ENCODE results near the gene ME3. TPM values are rescaled to one million over a fixed set of nuclear protein-coding genes. Genes with fewer than 3 reads are reported as not detected.
A peak's percentile ranks its signal among the peaks of the same experiment; 100 is the strongest.

Gene ME3
- total RNA-seq, 1 experiment from 2014 or later = 0.30 TPM

DNA sequence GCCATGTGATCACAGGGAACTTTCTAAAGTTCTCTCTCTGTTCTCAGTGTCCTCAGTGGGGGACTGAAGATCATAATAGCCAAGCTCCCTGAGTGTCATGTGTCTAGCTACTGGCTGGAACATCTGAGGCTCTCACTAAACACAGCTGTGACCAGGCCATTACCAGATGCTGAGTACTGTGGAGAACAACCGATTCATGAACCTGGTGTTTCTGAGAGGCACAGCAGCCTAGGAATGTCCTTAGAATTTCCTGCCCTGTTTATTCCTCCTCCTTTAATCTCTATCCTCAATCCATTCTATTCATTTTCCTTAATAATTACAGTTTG lies 93.0 kb downstream of the ME3 start:
- peak overlapping the region; percentile 7 for H2AFZ ChIP-seq (ENCODE audit: low read depth, low read length, poor library complexity, severe bottlenecking)
- BruUV-seq (replicated peaks) = no TSS peak
- H3K9me3 ChIP-seq (ENCODE audit: control insufficient read depth in 1 of 2, insufficient read depth in 1 of 2, low read depth in 1 of 2, low read length in 2 of 2) = no peaks in the 10 kb centered on the region
- ATAC-seq (no peak), DNase-seq (ENCODE audit: low read depth, low spot score) (no peak)
- H3K4me2 ChIP-seq (ENCODE audit: low read length) = no peak overlapping the region
- intact Hi-C loops (cut with micrococcal nuclease) = loop anchor here (5.0 to 10.0 kb wide), 2 partner anchors 55 to 102 kb away; no protein-coding TSS in a partner anchor
- peaks cover 17 to 32% of the 10 kb centered on the region in 2 experiments for H3K4me1 ChIP-seq (ENCODE audit: control insufficient read depth in 1 of 2, insufficient read depth in 2 of 2, low read length in 2 of 2)
- POLR2A ChIA-PET = no interaction called here
- no peaks in the 10 kb centered on the region for H4K20me1 ChIP-seq (ENCODE audit: insufficient read depth)
- no peaks in the 10 kb centered on the region for H3K79me2 ChIP-seq (ENCODE audit: insufficient read depth, low read length)
- H3K4me3 ChIP-seq (replicated peaks in 1 of 2; ENCODE audit: low read depth in 1 of 2, low read length in 2 of 2) = no peak overlapping the region
- no peak for TF ChIP-seq ZNF274 (IDR thresholded peaks at IDR 0.05; ENCODE audit: low read depth, low read length)
- no peak for TF ChIP-seq EZH2phosphoT487 (IDR thresholded peaks at IDR 0.05; ENCODE audit: borderline replicate concordance)
- no peak overlapping the region for H3K9ac ChIP-seq (ENCODE audit: low read length)
- H3K9me2 ChIP-seq (ENCODE audit: insufficient read depth) = no peaks in the 10 kb centered on the region
- no peaks in the 10 kb centered on the region for H3K36me3 ChIP-seq (ENCODE audit: control insufficient read depth in 1 of 2, insufficient read depth in 2 of 2, low read length in 2 of 2)
- CTCF ChIA-PET = interaction anchor here (1.3 to 1.9 kb wide), 3 partner anchors 13 to 126 kb away, joined by 3 to 7 read pairs (median 5); no protein-coding TSS in a partner anchor
- H3K27me3 ChIP-seq (ENCODE audit: insufficient read depth, low read length) = no peaks in the 10 kb centered on the region; the same call in 1 of the 2 replicates
- RAD21 ChIA-PET (ENCODE audit: low non-redundant PET in 1 of 2, low total read pairs in 2 of 2, uncharacterized antibody in 2 of 2, unreplicated experiment in 2 of 2) = no interaction called here
- no peak overlapping the region for H3K27ac ChIP-seq (ENCODE audit: low read depth, low read length)

DNA sequence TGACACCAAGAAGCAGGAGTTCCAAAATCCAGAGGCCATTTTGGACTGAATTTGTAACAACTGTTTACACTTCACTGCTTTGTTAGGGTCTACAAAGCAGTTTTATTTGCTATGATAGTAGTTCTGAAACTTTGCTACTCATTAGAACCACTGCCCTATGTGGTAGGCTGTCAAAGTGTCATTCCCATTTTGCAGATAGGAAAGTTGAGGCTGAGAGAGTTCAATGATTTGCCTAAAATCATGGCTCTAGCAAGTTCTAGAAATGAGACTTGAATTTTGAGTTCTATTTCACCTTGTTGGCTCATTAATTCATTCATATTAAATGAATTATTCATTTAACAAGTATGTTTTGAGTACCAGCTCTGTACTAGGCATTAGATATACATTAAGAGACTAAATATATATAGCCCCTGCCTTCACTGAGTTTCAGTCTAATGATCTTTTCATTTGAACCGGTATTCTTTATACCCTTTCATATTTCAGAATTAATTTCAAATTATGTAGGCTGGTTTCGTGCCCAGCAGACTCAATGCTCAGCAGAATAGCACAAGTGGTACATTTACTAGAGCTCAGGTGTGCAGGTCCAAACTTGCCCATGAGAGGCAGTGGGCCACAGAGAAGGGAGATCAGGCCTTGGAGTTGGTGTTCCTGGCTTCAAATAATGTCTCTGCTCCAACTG lies 93.5 kb downstream of the ME3 start:
- Histone ChIP-seq H3K27me3 (ENCODE audit: insufficient read depth, low read length) (no peaks in the 10 kb centered on the region; the same call in 1 of the 2 replicates), H3K9ac (ENCODE audit: low read length) (no peak overlapping the region), H3K9me2 (ENCODE audit: insufficient read depth) (no peaks in the 10 kb centered on the region), H3K4me1 (ENCODE audit: control insufficient read depth in 1 of 2, insufficient read depth in 2 of 2, low read length in 2 of 2) (peaks cover 17 to 34% of the 10 kb centered on the region in 2 experiments), H3K27ac (ENCODE audit: low read depth, low read length) (peak overlapping the region; percentile 36; the same call in 1 of the 2 replicates), H3K4me2 (ENCODE audit: low read length) (peak overlapping the region; percentile 69), H3K9me3 (ENCODE audit: control insufficient read depth in 1 of 2, insufficient read depth in 1 of 2, low read depth in 1 of 2, low read length in 2 of 2) (no peaks in the 10 kb centered on the region), H3K79me2 (ENCODE audit: insufficient read depth, low read length) (no peaks in the 10 kb centered on the region), H2AFZ (ENCODE audit: low read depth, low read length, poor library complexity, severe bottlenecking) (peak overlapping the region; percentile 86), H3K4me3 (replicated peaks in 1 of 2; ENCODE audit: low read depth in 1 of 2, low read length in 2 of 2) (0 out of 4 replicates have a peak overlapping the region, but pooled peaks of 1 of the 2 experiments have one; percentile 29), H4K20me1 (ENCODE audit: insufficient read depth) (no peaks in the 10 kb centered on the region), H3K36me3 (ENCODE audit: control insufficient read depth in 1 of 2, insufficient read depth in 2 of 2, low read length in 2 of 2) (no peaks in the 10 kb centered on the region)
- ATAC-seq (no peak), DNase-seq (ENCODE audit: low read depth, low spot score) (no peak)
- CTCF ChIA-PET = interaction anchor here (1.3 to 1.9 kb wide), 3 partner anchors 14 to 125 kb away, joined by 3 to 7 read pairs (median 5); no protein-coding TSS in a partner anchor
- RAD21 ChIA-PET (ENCODE audit: low non-redundant PET in 1 of 2, low total read pairs in 2 of 2, uncharacterized antibody in 2 of 2, unreplicated experiment in 2 of 2) = no interaction called here
- POLR2A ChIA-PET = no interaction called here
- no TSS peak for BruUV-seq (replicated peaks)
- intact Hi-C loops (cut with micrococcal nuclease) = loop anchor here (5.0 to 10.0 kb wide), 2 partner anchors 54 to 102 kb away; no protein-coding TSS in a partner anchor
- TF ChIP-seq ATF3 (IDR thresholded peaks at IDR 0.05) = no peak
- no peak for TF ChIP-seq POLR2AphosphoS5 (IDR thresholded peaks at IDR 0.05; ENCODE audit: low read depth, low read length)
- no peak for TF ChIP-seq EZH2phosphoT487 (IDR thresholded peaks at IDR 0.05; ENCODE audit: borderline replicate concordance)
- no peak for TF ChIP-seq ZFX (IDR thresholded peaks at IDR 0.05)
- TF ChIP-seq, protein P1, sequence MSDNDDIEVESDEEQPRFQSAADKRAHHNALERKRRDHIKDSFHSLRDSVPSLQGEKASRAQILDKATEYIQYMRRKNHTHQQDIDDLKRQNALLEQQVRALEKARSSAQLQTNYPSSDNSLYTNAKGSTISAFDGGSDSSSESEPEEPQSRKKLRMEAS (IDR thresholded peaks at IDR 0.05) = no peak
- TF ChIP-seq ZBTB33 (IDR thresholded peaks at IDR 0.05; ENCODE audit: extremely low read depth, insufficient replicate concordance, low read length) = no peak
- no peak for TF ChIP-seq CTCF (IDR thresholded peaks at IDR 0.05 in 2 of 3, conservative IDR thresholded peaks at IDR 0.05 in 1 of 3; ENCODE audit: borderline replicate concordance in 1 of 3, insufficient read depth in 1 of 3, low read depth in 2 of 3, low read length in 2 of 3)
- no peak for TF ChIP-seq EZH2 (IDR thresholded peaks at IDR 0.05)
- TF ChIP-seq SP1 (IDR thresholded peaks at IDR 0.05; ENCODE audit: low read depth) = no peak
- no peak for TF ChIP-seq ELF1 (IDR thresholded peaks at IDR 0.05; ENCODE audit: borderline replicate concordance, low read depth)
- TF ChIP-seq YY1 (IDR thresholded peaks at IDR 0.05; ENCODE audit: extremely low read depth, insufficient replicate concordance, low read depth, low read length) = no peak
- no peak for TF ChIP-seq FOSL1 (IDR thresholded peaks at IDR 0.05; ENCODE audit: low read depth)
- no peak for TF ChIP-seq SIN3A (IDR thresholded peaks at IDR 0.05; ENCODE audit: low read depth)
- TF ChIP-seq SRF (IDR thresholded peaks at IDR 0.05; ENCODE audit: low read depth) = no peak
- TF ChIP-seq POLR2A (IDR thresholded peaks at IDR 0.05; ENCODE audit: borderline replicate concordance, extremely low read depth, insufficient read depth, insufficient read length) = no peak

All from HCT116 (cell line).